ENCODE measurements around the gene ZNF227.

Gene ZNF227

GRCh38 chr19:44277331-44277730 is 65.0 kb downstream of the ZNF227 start:
- no peak for DNase-seq (ENCODE audit: low read depth)
- no peak for TF ChIP-seq CTCF (IDR thresholded peaks at IDR 0.05; ENCODE audit: low read depth, low read length, missing control alignments)
- no peak overlapping the region for H3K4me3 ChIP-seq (ENCODE audit: low read depth, low read length)

- H3K4me3 ChIP-seq (ENCODE audit: low read depth, low read length) = no peak overlapping the region
- DNase-seq (ENCODE audit: low read depth) = no peak
- TF ChIP-seq CTCF (IDR thresholded peaks at IDR 0.05; ENCODE audit: low read depth, low read length, missing control alignments) = no peak
Measured at GRCh38 chr19:44278181-44278690, 65.9 kb downstream of the ZNF227 start.

- no peak overlapping the region for H3K4me3 ChIP-seq (ENCODE audit: low read depth, low read length)
- DNase-seq (ENCODE audit: low read depth) = no peak
- no peak for TF ChIP-seq CTCF (IDR thresholded peaks at IDR 0.05; ENCODE audit: low read depth, low read length, missing control alignments)
Measured at GRCh38 chr19:44280916-44281315, 68.6 kb downstream of the ZNF227 start.

GRCh38 chr19:44282846-44283245 is 70.5 kb downstream of the ZNF227 start:
- DNase-seq (ENCODE audit: low read depth) = no peak
- no peak overlapping the region for H3K4me3 ChIP-seq (ENCODE audit: low read depth, low read length)
- no peak for TF ChIP-seq CTCF (IDR thresholded peaks at IDR 0.05; ENCODE audit: low read depth, low read length, missing control alignments)

- no peak overlapping the region for H3K4me3 ChIP-seq (ENCODE audit: low read depth, low read length)
- DNase-seq (ENCODE audit: low read depth) = no peak
- TF ChIP-seq CTCF (IDR thresholded peaks at IDR 0.05; ENCODE audit: low read depth, low read length, missing control alignments) = no peak
Measured at GRCh38 chr19:44284968-44285367, 72.6 kb downstream of the ZNF227 start.
